ENCODE results near the gene CACNB4.

DNA sequence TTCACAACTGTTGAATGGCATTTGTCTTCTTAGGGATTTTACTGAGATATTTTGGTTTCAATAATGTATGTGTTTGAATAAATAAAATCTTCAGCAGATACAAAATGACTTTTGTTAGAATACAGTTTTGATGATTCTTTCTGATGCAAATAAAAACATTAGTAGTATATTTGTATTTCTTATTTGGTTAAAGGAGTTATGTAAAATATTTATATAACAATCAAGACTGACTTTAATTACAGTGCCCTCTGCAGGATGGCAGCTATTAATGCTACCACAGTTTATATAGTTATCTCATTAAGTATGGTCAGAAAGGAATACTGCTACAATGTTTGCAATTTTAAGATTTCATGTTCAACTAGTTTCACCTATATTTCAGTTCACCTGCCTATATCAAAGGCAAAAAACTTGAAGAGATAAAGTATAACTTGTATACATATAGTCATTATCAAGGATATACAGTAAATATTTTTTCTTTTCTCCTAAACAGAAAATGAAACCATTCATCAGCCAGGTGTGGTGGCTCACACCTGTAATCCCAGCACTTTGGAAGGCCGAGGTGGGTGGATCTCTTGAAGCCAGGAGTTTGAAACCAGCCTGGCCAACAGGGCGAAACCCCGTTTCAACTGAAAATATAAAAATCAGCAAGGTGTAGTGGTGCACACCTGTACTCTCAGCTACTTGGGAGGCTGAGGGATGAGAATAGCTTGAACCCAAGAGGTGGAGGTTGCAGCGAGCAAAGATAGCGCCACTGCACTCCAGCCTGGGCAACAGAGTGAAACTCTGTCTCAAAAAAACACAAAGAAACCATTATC lies 290.4 kb downstream of the CACNB4 start:
- TF ChIP-seq, protein P1, sequence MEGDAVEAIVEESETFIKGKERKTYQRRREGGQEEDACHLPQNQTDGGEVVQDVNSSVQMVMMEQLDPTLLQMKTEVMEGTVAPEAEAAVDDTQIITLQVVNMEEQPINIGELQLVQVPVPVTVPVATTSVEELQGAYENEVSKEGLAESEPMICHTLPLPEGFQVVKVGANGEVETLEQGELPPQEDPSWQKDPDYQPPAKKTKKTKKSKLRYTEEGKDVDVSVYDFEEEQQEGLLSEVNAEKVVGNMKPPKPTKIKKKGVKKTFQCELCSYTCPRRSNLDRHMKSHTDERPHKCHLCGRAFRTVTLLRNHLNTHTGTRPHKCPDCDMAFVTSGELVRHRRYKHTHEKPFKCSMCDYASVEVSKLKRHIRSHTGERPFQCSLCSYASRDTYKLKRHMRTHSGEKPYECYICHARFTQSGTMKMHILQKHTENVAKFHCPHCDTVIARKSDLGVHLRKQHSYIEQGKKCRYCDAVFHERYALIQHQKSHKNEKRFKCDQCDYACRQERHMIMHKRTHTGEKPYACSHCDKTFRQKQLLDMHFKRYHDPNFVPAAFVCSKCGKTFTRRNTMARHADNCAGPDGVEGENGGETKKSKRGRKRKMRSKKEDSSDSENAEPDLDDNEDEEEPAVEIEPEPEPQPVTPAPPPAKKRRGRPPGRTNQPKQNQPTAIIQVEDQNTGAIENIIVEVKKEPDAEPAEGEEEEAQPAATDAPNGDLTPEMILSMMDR (IDR thresholded peaks at IDR 0.05): peak; percentile 14 to 66 (median 47)
- TF ChIP-seq POLR2AphosphoS5 (IDR thresholded peaks at IDR 0.05) (no peak), POLR2A (IDR thresholded peaks at IDR 0.05) (no peak)

Data from prostate gland (tissue), 2 donors.